ENCODE data around the gene CREB5. TPM values are rescaled to one million over a fixed set of nuclear protein-coding genes. Genes with fewer than 3 reads are reported as not detected.

The CREB5 gene
- total RNA-seq, 1 experiment from 2014 or later: 0.49 TPM

GRCh38 chr7:28565980-28566379, 153.7 kb downstream of the CREB5 start:
- no peak overlapping the region for H3K4me3 ChIP-seq (replicated peaks in 1 of 2; ENCODE audit: low read depth in 1 of 2, low read length in 2 of 2)
- no peak overlapping the region for H2AFZ ChIP-seq (ENCODE audit: low read depth, low read length, poor library complexity, severe bottlenecking)
- ChIA-PET POLR2A (no interaction called here), RAD21 (ENCODE audit: low non-redundant PET in 1 of 2, low total read pairs in 2 of 2, uncharacterized antibody in 2 of 2, unreplicated experiment in 2 of 2) (no interaction called here), CTCF (no interaction called here)
- H4K20me1 ChIP-seq (ENCODE audit: insufficient read depth): no peaks in the 10 kb centered on the region
- H3K9me3 ChIP-seq (ENCODE audit: control insufficient read depth in 1 of 2, insufficient read depth in 1 of 2, low read depth in 1 of 2, low read length in 2 of 2): no peaks in the 10 kb centered on the region
- no peaks in the 10 kb centered on the region; the same call in 1 of the 2 replicates for H3K9me2 ChIP-seq (ENCODE audit: insufficient read depth)
- DNase-seq (ENCODE audit: low read depth, low spot score) (no peak), ATAC-seq (no peak)
- no peaks in the 10 kb centered on the region for H3K79me2 ChIP-seq (ENCODE audit: insufficient read depth, low read length)
- intact Hi-C loops (cut with micrococcal nuclease): no loop called here
- H3K4me2 ChIP-seq (ENCODE audit: low read length): no peak overlapping the region
- TF ChIP-seq ZFX (IDR thresholded peaks at IDR 0.05) (no peak), ELF1 (IDR thresholded peaks at IDR 0.05; ENCODE audit: borderline replicate concordance, low read depth) (no peak), YY1 (IDR thresholded peaks at IDR 0.05; ENCODE audit: extremely low read depth, insufficient replicate concordance, low read depth, low read length) (no peak), CBX3 (IDR thresholded peaks at IDR 0.05; ENCODE audit: low read depth) (no peak), EZH2 (IDR thresholded peaks at IDR 0.05) (no peak), POLR2AphosphoS5 (IDR thresholded peaks at IDR 0.05; ENCODE audit: low read depth, low read length) (no peak), ZNF274 (IDR thresholded peaks at IDR 0.05; ENCODE audit: low read depth, low read length) (no peak), FOSL1 (IDR thresholded peaks at IDR 0.05; ENCODE audit: low read depth) (no peak), POLR2A (IDR thresholded peaks at IDR 0.05; ENCODE audit: borderline replicate concordance, extremely low read depth, insufficient read depth, insufficient read length) (no peak), MAX (IDR thresholded peaks at IDR 0.05) (no peak), RAD21 (IDR thresholded peaks at IDR 0.05; ENCODE audit: low read depth) (no peak), ATF3 (IDR thresholded peaks at IDR 0.05) (no peak), ZBTB33 (IDR thresholded peaks at IDR 0.05; ENCODE audit: extremely low read depth, insufficient replicate concordance, low read length) (no peak), TCF7L2 (IDR thresholded peaks at IDR 0.05; ENCODE audit: borderline replicate concordance, extremely low read depth, insufficient read depth, insufficient read length) (no peak), SIN3A (IDR thresholded peaks at IDR 0.05; ENCODE audit: low read depth) (no peak)
- no peak overlapping the region for H3K27ac ChIP-seq (ENCODE audit: low read depth, low read length)
- H3K4me1 ChIP-seq (ENCODE audit: control insufficient read depth in 1 of 2, insufficient read depth in 2 of 2, low read length in 2 of 2): no peaks in the 10 kb centered on the region
- peaks cover 86% of the 10 kb centered on the region for H3K27me3 ChIP-seq (ENCODE audit: insufficient read depth, low read length)
- no peaks in the 10 kb centered on the region for H3K36me3 ChIP-seq (ENCODE audit: control insufficient read depth in 1 of 2, insufficient read depth in 2 of 2, low read length in 2 of 2)
- BruUV-seq (replicated peaks): no TSS peak
- no peak overlapping the region for H3K9ac ChIP-seq (ENCODE audit: low read length)
